ENCODE results near the gene KRT84. TPM values are rescaled to one million over a fixed set of nuclear protein-coding genes. Genes with fewer than 3 reads are reported as not detected.

KRT84 gene
- total RNA-seq, 1 donor from 2014 or later: not detected

- Histone ChIP-seq H3K4me1 (no peaks in the 10 kb centered on the region), H3K4me2 (no peak overlapping the region), H3K79me2 (ENCODE audit: low read depth) (no peaks in the 10 kb centered on the region), H4K20me1 (ENCODE audit: low read depth) (no peaks in the 10 kb centered on the region), H2AFZ (replicated peaks) (no peak overlapping the region), H3K27ac (no peak overlapping the region), H3F3A (ENCODE audit: low read depth) (no peaks in the 10 kb centered on the region), H3K27me3 (no peaks in the 10 kb centered on the region), H3K36me3 (no peaks in the 10 kb centered on the region), H3K9ac (no peak overlapping the region), H3K4me3 (no peak overlapping the region), H3K9me3 (ENCODE audit: low read depth) (no peaks in the 10 kb centered on the region)
- Mint-ChIP-seq H3K36me3 (no peaks in the 10 kb centered on the region), H3K4me1 (peaks cover 15% of the 10 kb centered on the region), H3K4me3 (no peak overlapping the region), H3K27ac (no peak overlapping the region), H3K27me3 (ENCODE audit: insufficient read depth, low read depth) (peaks cover 14% of the 10 kb centered on the region), H3K9me3 (no peaks in the 10 kb centered on the region)
- TF ChIP-seq EZH2 (IDR thresholded peaks at IDR 0.05) (no peak), EZH2phosphoT487 (IDR thresholded peaks at IDR 0.05) (no peak), CTCF (IDR thresholded peaks at IDR 0.05) (no peak)
- no peak for DNase-seq (ENCODE audit: low spot score)
Observed at GRCh38 chr12:52359621-52360061, 25.8 kb downstream of the KRT84 start.

GRCh38 chr12:52358575-52359350 lies 26.7 kb downstream of the KRT84 start:
- no peaks in the 10 kb centered on the region for H4K20me1 ChIP-seq (ENCODE audit: low read depth)
- no peak for DNase-seq (ENCODE audit: low spot score)
- Mint-ChIP-seq H3K9me3 (no peaks in the 10 kb centered on the region), H3K4me1 (peaks cover 15% of the 10 kb centered on the region), H3K4me3 (no peak overlapping the region), H3K36me3 (no peaks in the 10 kb centered on the region), H3K27me3 (ENCODE audit: insufficient read depth, low read depth) (peaks cover 8% of the 10 kb centered on the region), H3K27ac (no peak overlapping the region)
- H3K27me3 ChIP-seq: no peaks in the 10 kb centered on the region
- H3F3A ChIP-seq (ENCODE audit: low read depth): no peaks in the 10 kb centered on the region
- H3K9me3 ChIP-seq (ENCODE audit: low read depth): no peaks in the 10 kb centered on the region
- H2AFZ ChIP-seq (replicated peaks): no peak overlapping the region
- TF ChIP-seq EZH2 (IDR thresholded peaks at IDR 0.05): no peak
- TF ChIP-seq EZH2phosphoT487 (IDR thresholded peaks at IDR 0.05): no peak
- no peak for TF ChIP-seq CTCF (IDR thresholded peaks at IDR 0.05)
- H3K4me3 ChIP-seq: no peak overlapping the region
- no peak overlapping the region for H3K27ac ChIP-seq
- H3K4me2 ChIP-seq: no peak overlapping the region
- H3K79me2 ChIP-seq (ENCODE audit: low read depth): no peaks in the 10 kb centered on the region
- H3K36me3 ChIP-seq: no peaks in the 10 kb centered on the region
- no peaks in the 10 kb centered on the region for H3K4me1 ChIP-seq
- no peak overlapping the region for H3K9ac ChIP-seq

GRCh38 chr12:52356762-52357580 lies 28.5 kb downstream of the KRT84 start:
- Histone ChIP-seq H3K4me2 (no peak overlapping the region), H3K27ac (no peak overlapping the region), H3K27me3 (no peaks in the 10 kb centered on the region), H3K4me3 (no peak overlapping the region), H3K79me2 (ENCODE audit: low read depth) (no peaks in the 10 kb centered on the region), H3K4me1 (no peaks in the 10 kb centered on the region), H3K9me3 (ENCODE audit: low read depth) (no peaks in the 10 kb centered on the region), H3K9ac (no peak overlapping the region), H4K20me1 (ENCODE audit: low read depth) (no peaks in the 10 kb centered on the region), H3K36me3 (no peaks in the 10 kb centered on the region), H2AFZ (replicated peaks) (no peak overlapping the region), H3F3A (ENCODE audit: low read depth) (no peaks in the 10 kb centered on the region)
- no peaks in the 10 kb centered on the region for H3K9me3 Mint-ChIP-seq
- no peak for DNase-seq (ENCODE audit: low spot score)
- H3K4me3 Mint-ChIP-seq: no peak overlapping the region
- peaks cover 7% of the 10 kb centered on the region for H3K27me3 Mint-ChIP-seq (ENCODE audit: insufficient read depth, low read depth)
- H3K36me3 Mint-ChIP-seq: no peaks in the 10 kb centered on the region
- TF ChIP-seq EZH2phosphoT487 (IDR thresholded peaks at IDR 0.05) (no peak), EZH2 (IDR thresholded peaks at IDR 0.05) (no peak), CTCF (IDR thresholded peaks at IDR 0.05) (no peak)
- H3K27ac Mint-ChIP-seq: no peak overlapping the region
- H3K4me1 Mint-ChIP-seq: peaks cover 15% of the 10 kb centered on the region

Data from neural progenitor cell (in vitro differentiated cells).